ENCODE measurements around the gene TXLNA.
A peak's percentile ranks its signal among the peaks of the same experiment; 100 is the strongest.

TXLNA gene

GRCh38 chr1:32215629-32216480 is 36.4 kb downstream of the TXLNA start:
- H3F3A ChIP-seq (ENCODE audit: insufficient read depth, low read length): no peaks in the 10 kb centered on the region
- H3K9me3 ChIP-seq (ENCODE audit: low read length): no peaks in the 10 kb centered on the region
- no peaks in the 10 kb centered on the region for H3K27me3 ChIP-seq (ENCODE audit: insufficient read depth, low read length)
- no peaks in the 10 kb centered on the region for H4K20me1 ChIP-seq (ENCODE audit: insufficient read depth, low read length)
- no peak overlapping the region for H3K27ac ChIP-seq (ENCODE audit: low read depth, low read length, poor library complexity, severe bottlenecking)
- H3K4me2 ChIP-seq (ENCODE audit: low read length): no peak overlapping the region
- peaks cover 20% of the 10 kb centered on the region; the same call in 1 of the 2 replicates for H3K36me3 ChIP-seq (ENCODE audit: insufficient read depth, low read length)
- H3K4me1 ChIP-seq (ENCODE audit: insufficient read depth, low read length, severe bottlenecking): peaks cover 8% of the 10 kb centered on the region
- H3K9ac ChIP-seq (ENCODE audit: low read length): no peak overlapping the region
- H3K9me2 ChIP-seq (ENCODE audit: low read depth, low read length): no peaks in the 10 kb centered on the region
- H3K79me2 ChIP-seq (ENCODE audit: insufficient read depth, low read length): no peaks in the 10 kb centered on the region
- no peak for TF ChIP-seq EZH2 (IDR thresholded peaks at IDR 0.05; ENCODE audit: borderline replicate concordance, low read length)
- TF ChIP-seq CTCF (IDR thresholded peaks at IDR 0.05; ENCODE audit: low read length): peak; percentile 92
- H3K4me3 ChIP-seq (ENCODE audit: low read depth, low read length, poor library complexity, severe bottlenecking): no peak overlapping the region
- H2AFZ ChIP-seq (ENCODE audit: low read length): no peak overlapping the region

GRCh38 chr1:32216566-32216965 is 37.1 kb downstream of the TXLNA start:
- no peak overlapping the region for H3K4me2 ChIP-seq (ENCODE audit: low read length)
- H4K20me1 ChIP-seq (ENCODE audit: insufficient read depth, low read length): no peaks in the 10 kb centered on the region
- peaks cover 20% of the 10 kb centered on the region; the same call in 1 of the 2 replicates for H3K36me3 ChIP-seq (ENCODE audit: insufficient read depth, low read length)
- TF ChIP-seq CTCF (IDR thresholded peaks at IDR 0.05; ENCODE audit: low read length) (no peak), EZH2 (IDR thresholded peaks at IDR 0.05; ENCODE audit: borderline replicate concordance, low read length) (no peak)
- no peaks in the 10 kb centered on the region for H3K79me2 ChIP-seq (ENCODE audit: insufficient read depth, low read length)
- no peaks in the 10 kb centered on the region for H3K9me3 ChIP-seq (ENCODE audit: low read length)
- no peaks in the 10 kb centered on the region for H3K27me3 ChIP-seq (ENCODE audit: insufficient read depth, low read length)
- peaks cover 15% of the 10 kb centered on the region for H3K4me1 ChIP-seq (ENCODE audit: insufficient read depth, low read length, severe bottlenecking)
- no peak overlapping the region for H2AFZ ChIP-seq (ENCODE audit: low read length)
- H3K4me3 ChIP-seq (ENCODE audit: low read depth, low read length, poor library complexity, severe bottlenecking): no peak overlapping the region
- no peak overlapping the region for H3K9ac ChIP-seq (ENCODE audit: low read length)
- H3K27ac ChIP-seq (ENCODE audit: low read depth, low read length, poor library complexity, severe bottlenecking): no peak overlapping the region
- H3F3A ChIP-seq (ENCODE audit: insufficient read depth, low read length): no peaks in the 10 kb centered on the region
- H3K9me2 ChIP-seq (ENCODE audit: low read depth, low read length): no peaks in the 10 kb centered on the region

GRCh38 chr1:32219022-32219421 is 39.5 kb downstream of the TXLNA start:
- Histone ChIP-seq H3K36me3 (ENCODE audit: insufficient read depth, low read length) (peaks cover 26% of the 10 kb centered on the region; the same call in 1 of the 2 replicates), H3K9ac (ENCODE audit: low read length) (no peak overlapping the region), H3K9me2 (ENCODE audit: low read depth, low read length) (no peaks in the 10 kb centered on the region), H3K4me3 (ENCODE audit: low read depth, low read length, poor library complexity, severe bottlenecking) (no peak overlapping the region), H4K20me1 (ENCODE audit: insufficient read depth, low read length) (no peaks in the 10 kb centered on the region), H3K4me1 (ENCODE audit: insufficient read depth, low read length, severe bottlenecking) (peaks cover 30% of the 10 kb centered on the region), H3K79me2 (ENCODE audit: insufficient read depth, low read length) (peaks cover 15% of the 10 kb centered on the region), H3K27ac (ENCODE audit: low read depth, low read length, poor library complexity, severe bottlenecking) (no peak overlapping the region), H3K9me3 (ENCODE audit: low read length) (no peaks in the 10 kb centered on the region), H2AFZ (ENCODE audit: low read length) (no peak overlapping the region), H3F3A (ENCODE audit: insufficient read depth, low read length) (no peaks in the 10 kb centered on the region), H3K4me2 (ENCODE audit: low read length) (no peak overlapping the region), H3K27me3 (ENCODE audit: insufficient read depth, low read length) (no peaks in the 10 kb centered on the region)
- TF ChIP-seq CTCF (IDR thresholded peaks at IDR 0.05; ENCODE audit: low read length) (no peak), EZH2 (IDR thresholded peaks at IDR 0.05; ENCODE audit: borderline replicate concordance, low read length) (no peak)

All from OCI-LY1 (cell line).